Measurements from ENCODE around the gene USP17L29.
"Not testable (repeated sequence)": the region's sequence is repeated elsewhere in the genome, so short reads cannot be mapped to it uniquely, and the experiment has no call there.

GRCh38 chr4:9350866-9351265, 2.6 kb upstream of the USP17L29 start:
- not testable (repeated sequence) for TF ChIP-seq CTCF (IDR thresholded peaks at IDR 0.05); EZH2 (IDR thresholded peaks at IDR 0.05; ENCODE audit: borderline replicate concordance, insufficient read depth, low read depth, low read length, poor library complexity, severe bottlenecking)
